ENCODE measurements around the gene CLDN34.

CLDN34 gene

DNA sequence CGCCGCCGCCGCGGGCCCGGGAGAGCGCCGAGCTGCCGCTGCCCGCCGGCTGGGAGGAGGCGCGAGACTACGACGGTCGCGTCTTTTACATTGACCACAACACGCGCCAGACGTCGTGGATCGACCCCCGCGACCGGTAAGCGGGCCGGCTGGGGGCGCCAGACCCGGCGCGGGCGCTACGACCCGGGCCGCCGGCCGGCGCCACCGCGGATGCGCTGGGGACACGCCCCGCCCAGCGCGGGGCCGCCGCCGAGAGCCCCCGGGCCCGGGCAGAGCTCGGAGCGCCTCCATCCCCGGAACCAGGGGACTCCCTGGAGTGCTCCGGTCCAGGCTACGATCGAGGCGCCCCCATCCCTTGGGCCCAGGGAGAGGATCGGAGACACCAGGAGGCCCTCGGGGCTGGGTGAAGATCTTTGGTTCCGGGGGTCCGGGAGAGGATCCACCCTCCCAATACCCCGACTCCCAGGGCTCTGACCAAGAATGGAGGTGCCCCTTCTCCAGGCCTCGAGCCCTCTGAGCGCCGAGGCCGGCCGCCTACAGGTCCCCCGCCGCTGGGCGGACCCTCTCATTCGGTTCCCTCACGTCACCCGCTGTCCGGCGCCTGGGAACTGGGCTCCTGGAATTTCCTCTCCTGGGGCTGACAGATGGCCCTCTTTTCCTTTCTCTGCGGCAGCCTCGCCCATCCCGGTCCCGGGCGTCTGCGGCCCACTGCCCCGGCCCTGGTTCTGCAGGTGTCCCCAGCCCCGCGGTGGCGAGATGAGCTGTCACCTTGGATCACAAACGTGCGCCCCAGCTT lies 48.8 kb downstream of the CLDN34 start:
- DNase-seq (ENCODE audit: low read depth in 2 of 3, low spot score in 2 of 3): no peak

DNA sequence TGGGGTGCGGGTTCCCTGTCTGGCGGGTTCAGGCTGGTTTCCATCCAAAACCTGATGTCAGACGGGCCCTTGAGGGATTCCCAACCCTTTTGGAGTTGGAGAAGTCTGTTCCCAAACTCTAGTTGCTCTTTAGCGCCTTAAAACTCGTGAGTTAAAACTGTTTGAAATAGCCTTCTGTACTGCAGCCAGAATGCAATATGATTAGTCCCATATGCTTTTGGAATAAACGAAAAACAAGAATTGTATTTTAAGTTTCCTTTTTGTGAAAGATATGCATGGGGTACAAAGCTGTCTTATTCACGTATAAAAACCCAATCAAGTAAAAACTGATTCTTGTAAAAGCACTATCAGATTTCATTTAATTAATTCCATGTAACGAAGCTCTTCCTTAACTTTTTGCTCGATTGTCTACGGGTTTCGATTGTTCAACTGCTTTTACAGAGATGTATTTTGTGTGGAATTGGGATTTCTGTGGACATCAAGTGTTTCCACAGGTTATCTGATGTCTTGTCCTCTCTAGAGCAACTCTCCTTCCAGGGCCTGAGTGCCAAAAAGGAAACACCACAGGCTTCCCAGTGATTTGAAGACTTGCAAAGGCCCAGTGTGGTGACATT lies 49.5 kb downstream of the CLDN34 start:
- no peak for DNase-seq (ENCODE audit: low read depth in 2 of 3, low spot score in 2 of 3)

DNA sequence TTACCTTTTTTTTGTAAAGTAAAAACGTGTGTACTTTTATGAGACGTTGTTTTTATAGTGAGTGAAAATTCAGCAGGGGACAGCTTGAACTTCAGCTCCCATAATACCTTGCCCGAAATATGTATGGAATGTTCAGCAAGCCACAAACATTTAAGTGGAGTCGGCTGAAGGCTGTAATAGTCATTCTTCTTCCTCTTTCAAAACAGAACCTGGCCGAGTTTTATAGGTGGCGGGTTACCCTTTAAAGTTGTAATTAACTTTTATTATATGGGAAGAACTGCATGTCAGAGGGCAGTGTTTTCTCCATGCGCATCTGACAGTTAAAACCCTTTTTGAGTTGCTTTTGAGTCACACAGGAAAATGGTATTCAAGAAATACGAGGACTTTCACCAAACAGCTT lies 50.7 kb downstream of the CLDN34 start:
- DNase-seq (ENCODE audit: low read depth in 2 of 3, low spot score in 2 of 3): no peak
